ENCODE data around the gene PDLIM5.

- TF ChIP-seq BHLHE40 (IDR thresholded peaks at IDR 0.05; ENCODE audit: borderline replicate concordance) (no peak), PKNOX1 (IDR thresholded peaks at IDR 0.05) (no peak), ELF4 (IDR thresholded peaks at IDR 0.05) (no peak), NFRKB (IDR thresholded peaks at IDR 0.05) (no peak), ZNF384 (IDR thresholded peaks at IDR 0.05) (no peak)
Measured at GRCh38 chr4:94575652-94576051, 123.9 kb downstream of the PDLIM5 start.
